Vagina (tissue), 2 donors: ENCODE measurements around the gene MAVS. TPM values are rescaled to one million over a fixed set of nuclear protein-coding genes. Genes with fewer than 3 reads are reported as not detected.
"Not testable (repeated sequence)": the region's sequence is repeated elsewhere in the genome, so short reads cannot be mapped to it uniquely, and the experiment has no call there.

Experiments
- DNase-seq, 2 donors: peaks; one replicate each; pipeline ENCODE4 v3.0.0-alpha.2; 2017; ENCODE audit errors: extremely low spot score in 2 of 2
- H3K27ac ChIP-seq: fragments of 200-600 bp; sonication (generic); one replicate; pipeline ENCODE4 v1.5.1; 2019
- H3K27me3 ChIP-seq: fragments of 200-600 bp; sonication (generic); one replicate; pipeline ENCODE4 v1.5.1; 2019
- H3K36me3 ChIP-seq, 2 donors: fragments of 200-600 bp; sonication (generic); one replicate each; pipeline ENCODE4 v1.5.1; 2017 to 2019
- H3K4me1 ChIP-seq: fragments of 200-600 bp; sonication (generic); one replicate; pipeline ENCODE4 v1.5.1; 2019
- H3K4me3 ChIP-seq, 2 donors: fragments of 200-600 bp; sonication (generic); 1 replicate in 1 of 2; 2 replicates in 1 of 2; pipeline ENCODE4 v1.5.1; 2016 to 2019
- H3K9me3 ChIP-seq: fragments of 200-600 bp; sonication (generic); one replicate; pipeline ENCODE4 v1.5.1; 2019
- CTCF ChIP-seq, 3 experiments: fragments of 450-650 bp in 2 of 3; fragments of 200-600 bp in 1 of 3; sonication (generic) in 1 of 3; IDR thresholded peaks; one replicate each; pipeline ENCODE4 v1.5.1; 2017 to 2019; ENCODE audit warnings: antibody characterized with exemption in 3 of 3, mild to moderate bottlenecking in 2 of 3, moderate library complexity in 2 of 3
- POLR2A ChIP-seq, 2 donors: fragments of 450-650 bp; IDR thresholded peaks; one replicate each; pipeline ENCODE4 v1.6.1; 2017; ENCODE audit warnings: antibody characterized with exemption in 2 of 2, mild to moderate bottlenecking in 2 of 2, moderate library complexity in 2 of 2
- POLR2AphosphoS5 ChIP-seq, 2 donors: sonication (generic); formaldehyde crosslinking; IDR thresholded peaks; one replicate each; pipeline ENCODE4 v1.9.0; 2017; ENCODE audit warnings: antibody characterized with exemption in 2 of 2, mild to moderate bottlenecking in 2 of 2, low read depth in 1 of 2; ENCODE audit not compliant: insufficient read depth in 1 of 2
- intact Hi-C: fragments of 100-400 bp; cut with DNase I; formaldehyde crosslinking; loops from one replicate; pipeline ENCODE4 v1.15.1; 2023
- total RNA-seq: library from RNA; depleted of rRNA; stranded (reverse); fragments of >200 nt; gene quantifications from one replicate; pipeline ENCODE4 v1.2.3, GENCODE V29; 2016

The MAVS gene
- total RNA-seq, 1 donor from 2014 or later: 22.1 TPM

GRCh38 chr20:3904224-3904623 is 57.6 kb downstream of the MAVS start:
- Histone ChIP-seq H3K36me3 (peaks cover 0 to 14% of the 10 kb centered on the region in 2 donors), H3K4me3 (no peak overlapping the region), H3K9me3 (no peaks in the 10 kb centered on the region), H3K27ac (no peak overlapping the region), H3K4me1 (peaks cover 73% of the 10 kb centered on the region), H3K27me3 (no peaks in the 10 kb centered on the region)
- DNase-seq: no peak
- intact Hi-C loops: no loop called here
- TF ChIP-seq CTCF (IDR thresholded peaks at IDR 0.05) (no peak), POLR2AphosphoS5 (IDR thresholded peaks at IDR 0.05; ENCODE audit: insufficient read depth in 1 of 2, low read depth in 1 of 2) (no peak), POLR2A (IDR thresholded peaks at IDR 0.05) (no peak)

GRCh38 chr20:3904857-3905256 is 58.2 kb downstream of the MAVS start:
- Histone ChIP-seq H3K4me3 (no peak overlapping the region), H3K27ac (no peak overlapping the region), H3K36me3 (peaks cover 0 to 17% of the 10 kb centered on the region in 2 donors), H3K9me3 (no peaks in the 10 kb centered on the region), H3K27me3 (no peaks in the 10 kb centered on the region), H3K4me1 (peaks cover 67% of the 10 kb centered on the region)
- intact Hi-C loops: no loop called here
- DNase-seq: no peak
- TF ChIP-seq POLR2A (IDR thresholded peaks at IDR 0.05) (no peak), POLR2AphosphoS5 (IDR thresholded peaks at IDR 0.05; ENCODE audit: insufficient read depth in 1 of 2, low read depth in 1 of 2) (no peak), CTCF (IDR thresholded peaks at IDR 0.05) (no peak)

- H3K9me3 ChIP-seq, DNase-seq, intact Hi-C loops, H3K4me3 ChIP-seq, H3K27me3 ChIP-seq: not testable (repeated sequence)
- H3K36me3 ChIP-seq: peaks cover 0 to 35% of the 10 kb centered on the region in 2 donors
- H3K27ac ChIP-seq: peak overlapping the region; percentile 23
- peaks cover 45% of the 10 kb centered on the region for H3K4me1 ChIP-seq
Measured at GRCh38 chr20:3906744-3907721, 60.4 kb downstream of the MAVS start.

- Histone ChIP-seq H3K4me1 (peaks cover 30% of the 10 kb centered on the region), H3K4me3 (no peak overlapping the region), H3K9me3 (no peaks in the 10 kb centered on the region), H3K27ac (no peak overlapping the region), H3K27me3 (no peaks in the 10 kb centered on the region), H3K36me3 (peaks cover 0 to 51% of the 10 kb centered on the region in 2 donors)
- no peak for DNase-seq
- intact Hi-C loops: no loop called here
- TF ChIP-seq POLR2A (IDR thresholded peaks at IDR 0.05) (no peak), POLR2AphosphoS5 (IDR thresholded peaks at IDR 0.05; ENCODE audit: insufficient read depth in 1 of 2, low read depth in 1 of 2) (no peak), CTCF (IDR thresholded peaks at IDR 0.05) (no peak)
Measured at GRCh38 chr20:3908667-3909066, 62.0 kb downstream of the MAVS start.

GRCh38 chr20:3909952-3910366 is 63.3 kb downstream of the MAVS start:
- H3K36me3 ChIP-seq: peaks cover 0 to 63% of the 10 kb centered on the region in 2 donors
- intact Hi-C loops: no loop called here

More at GRCh38 chr20:3909952-3910366, 63.3 kb downstream of the MAVS start:
- no peaks in the 10 kb centered on the region for H3K9me3 ChIP-seq
- no peaks in the 10 kb centered on the region for H3K27me3 ChIP-seq
- no peak overlapping the region for H3K4me3 ChIP-seq
- no peak for DNase-seq
- peaks cover 20% of the 10 kb centered on the region for H3K4me1 ChIP-seq
- no peak for TF ChIP-seq POLR2AphosphoS5 (IDR thresholded peaks at IDR 0.05; ENCODE audit: insufficient read depth in 1 of 2, low read depth in 1 of 2)
- TF ChIP-seq POLR2A (IDR thresholded peaks at IDR 0.05): no peak
- TF ChIP-seq CTCF (IDR thresholded peaks at IDR 0.05): no peak
- H3K27ac ChIP-seq: no peak overlapping the region
